ENCODE results near the gene KITLG.
"Not testable (repeated sequence)": the region's sequence is repeated elsewhere in the genome, so short reads cannot be mapped to it uniquely, and the experiment has no call there.

Gene KITLG

GRCh38 chr12:88538250-88538649, 42.0 kb downstream of the KITLG start:
- no peak for DNase-seq

- DNase-seq = no peak
Observed at GRCh38 chr12:88530868-88531267, 49.4 kb downstream of the KITLG start.

- peak; percentile 28 for DNase-seq
Observed at GRCh38 chr12:88529531-88530488, 50.5 kb downstream of the KITLG start.

- no peak for DNase-seq
Observed at GRCh38 chr12:88522961-88523360, 57.3 kb downstream of the KITLG start.

- DNase-seq = no peak
Observed at GRCh38 chr12:88520436-88520820, 59.8 kb downstream of the KITLG start.

- no peak for DNase-seq
Observed at GRCh38 chr12:88519802-88520435, 60.4 kb downstream of the KITLG start.

- no peak for DNase-seq
Observed at GRCh38 chr12:88518863-88519403, 61.3 kb downstream of the KITLG start.

- DNase-seq = no peak
Observed at GRCh38 chr12:88516811-88517210, 63.5 kb downstream of the KITLG start.

- no peak for DNase-seq
Observed at GRCh38 chr12:88510843-88511242, 69.4 kb downstream of the KITLG start.

- no peak for DNase-seq
Observed at GRCh38 chr12:88509851-88510250, 70.4 kb downstream of the KITLG start.

GRCh38 chr12:88509347-88509746, 70.9 kb downstream of the KITLG start:
- DNase-seq = no peak

GRCh38 chr12:88507851-88508250, 72.4 kb downstream of the KITLG start:
- DNase-seq = not testable (repeated sequence)

GRCh38 chr12:88507270-88507669, 73.0 kb downstream of the KITLG start:
- no peak for DNase-seq

GRCh38 chr12:88505696-88506095, 74.6 kb downstream of the KITLG start:
- no peak for DNase-seq

GRCh38 chr12:88503281-88503703, 77.0 kb downstream of the KITLG start:
- DNase-seq = no peak

GRCh38 chr12:88501972-88502938, 78.0 kb downstream of the KITLG start:
- no peak for DNase-seq

GRCh38 chr12:88496891-88497371, 83.3 kb downstream of the KITLG start:
- DNase-seq = no peak

GRCh38 chr12:88496429-88496828, 83.8 kb downstream of the KITLG start:
- DNase-seq = no peak

GRCh38 chr12:88495031-88495430, 85.2 kb downstream of the KITLG start:
- DNase-seq = no peak

- no peak for DNase-seq
Observed at GRCh38 chr12:88494520-88494919, 85.8 kb downstream of the KITLG start.

GRCh38 chr12:88493636-88494035, 86.6 kb downstream of the KITLG start:
- DNase-seq = no peak

- DNase-seq = no peak
Observed at GRCh38 chr12:88490425-88490824, 89.8 kb downstream of the KITLG start.

- DNase-seq = no peak
Observed at GRCh38 chr12:88472775-88473174, 107.5 kb downstream of the KITLG start.

Measured in NCI-H2227 treated with DMSO at 0.1 percent for 48 hours (cell line).